Spleen (tissue), 11 donors: ENCODE data around the gene FSTL4. TPM values are rescaled to one million over a fixed set of nuclear protein-coding genes. Genes with fewer than 3 reads are reported as not detected.

Experiments
- DNase-seq: peaks from one replicate; pipeline ENCODE4 v3.0.0-alpha.2; 2020
- H3K27ac ChIP-seq, 8 donors: fragments of 200-600 bp; sonication (generic) in 7 of 8; 1 replicate in 4 of 8; 2 replicates in 4 of 8; pipeline versions ENCODE4 v1.5.0 to v1.8.0; 2016 to 2021; ENCODE audit warnings: inconsistent platforms in 4 of 8, mild to moderate bottlenecking in 4 of 8, moderate library complexity in 1 of 8
- H3K27me3 ChIP-seq, 7 donors: fragments of 200-600 bp; sonication (generic) in 6 of 7; replicated peaks in 1 of 7; 1 replicate in 4 of 7; 2 replicates in 3 of 7; pipeline versions ENCODE4 v1.5.0 to v1.8.0; 2016 to 2021; ENCODE audit warnings: inconsistent platforms in 3 of 7, mild to moderate bottlenecking in 1 of 7
- H3K36me3 ChIP-seq, 6 donors: fragments of 200-600 bp; sonication (generic) in 5 of 6; 1 replicate in 4 of 6; 2 replicates in 2 of 6; pipeline versions ENCODE4 v1.5.0 to v1.8.0; 2016 to 2021; ENCODE audit warnings: inconsistent platforms in 2 of 6
- H3K4me1 ChIP-seq, 6 donors: fragments of 200-600 bp; sonication (generic) in 5 of 6; 1 replicate in 3 of 6; 2 replicates in 3 of 6; pipeline versions ENCODE4 v1.5.0 to v1.8.0; 2016 to 2021; ENCODE audit warnings: inconsistent platforms in 3 of 6
- H3K4me3 ChIP-seq, 8 donors: fragments of 200-600 bp; sonication (generic) in 7 of 8; 1 replicate in 4 of 8; 2 replicates in 4 of 8; pipeline versions ENCODE4 v1.5.0 to v1.8.0; 2016 to 2021; ENCODE audit warnings: inconsistent platforms in 4 of 8, mild to moderate bottlenecking in 4 of 8, moderate library complexity in 2 of 8
- H3K9me3 ChIP-seq, 8 donors: fragments of 200-600 bp; sonication (generic) in 7 of 8; 1 replicate in 4 of 8; 2 replicates in 4 of 8; pipeline versions ENCODE4 v1.5.0 to v1.8.0; 2016 to 2021; ENCODE audit warnings: inconsistent platforms in 4 of 8
- CTCF ChIP-seq, 11 experiments: fragments of 200-600 bp in 7 of 11; fragments of 450-650 bp in 4 of 11; sonication (generic) in 4 of 11; IDR thresholded peaks in 8 of 11; conservative IDR thresholded peaks in 3 of 11; 1 replicate in 7 of 11; 2 replicates in 4 of 11; pipeline versions ENCODE4 v1.4.0 to v1.8.0; 2016 to 2021; ENCODE audit warnings: antibody characterized with exemption in 11 of 11, inconsistent platforms in 4 of 11, mild to moderate bottlenecking in 1 of 11
- POLR2A ChIP-seq, 3 donors: fragments of 450-650 bp; IDR thresholded peaks; one replicate each; pipeline ENCODE4 v1.5.1; 2017; ENCODE audit warnings: antibody characterized with exemption in 3 of 3, mild to moderate bottlenecking in 1 of 3
- POLR2AphosphoS5 ChIP-seq, 3 donors: sonication (generic); formaldehyde crosslinking; IDR thresholded peaks; one replicate each; pipeline ENCODE4 v1.5.1; 2017; ENCODE audit warnings: antibody characterized with exemption in 3 of 3
- WGBS, 5 donors: extraction: QIAGEN DNeasy Blood & Tissue Kit in 3 of 5; methylation state at CpG; one replicate each; pipeline versions ENCODE4 v1.1.5 to v1.1.7; 2013 to 2018; 5-methylcytosine and 5-hydroxymethylcytosine counted together
- intact Hi-C: fragments of 100-400 bp; cut with DNase I; formaldehyde crosslinking; loops from one replicate; pipeline ENCODE4 v1.15.0; 2023; ENCODE audit warnings: low total_unique reads
- polyA plus RNA-seq, 3 donors: library from polyadenylated mRNA; stranded (reverse); fragments of 200-250 nt; gene quantifications; one replicate each; pipeline ENCODE4 v1.2.1, GENCODE V29; 2013
- total RNA-seq, 7 donors: library from RNA; depleted of rRNA in 3 of 7; stranded (reverse); fragments of >200 nt in 3 of 7; fragmentation: NEBNext Ultra II Directional in 4 of 7; extraction: Animal tissue kit (Norgen Biotek cat#: 25700) in 4 of 7; gene quantifications; one replicate each; pipeline versions ENCODE4 v1.1.0 to v1.2.1, GENCODE V29; 2016 to 2021
- donor health status: healthy with polysubstance abuse.
- donor health status: DM: no; HTN: no; CAD: no; lungs with moderate emphysema.
- donor health status: DM: no; HTN: no; CAD: no.
- donor health status: Bipolar disorder and iron deficiency.
- donor health status: healthy.
- donor health status: DM: no; HTN: no; CAD: no.
- donor health status: DM: yes; HTN: yes; CAD: no.

The FSTL4 gene
- total and polyA plus RNA-seq, 10 donors = under 0.01 to 1.0 (median 0.37) TPM; not detected in 4

DNA sequence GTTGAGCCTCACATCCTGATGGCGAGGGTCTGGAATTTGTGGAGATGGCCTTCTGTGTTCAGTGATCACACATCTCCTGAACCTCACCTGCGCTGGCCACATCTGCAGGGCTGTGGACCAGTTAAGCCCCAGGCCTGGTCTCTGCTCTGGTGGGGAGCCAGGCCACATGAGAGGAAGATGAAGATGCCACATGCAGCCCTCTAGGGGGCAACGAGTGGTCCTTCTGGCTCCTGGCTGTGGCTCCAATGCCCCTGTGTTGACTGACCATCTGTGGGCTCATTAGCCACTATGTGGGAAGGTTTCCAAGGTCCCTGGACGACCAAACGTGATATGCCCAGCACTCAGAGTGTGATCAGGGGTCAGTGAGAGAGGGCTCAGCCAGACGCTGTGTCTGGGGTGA is 357.5 kb downstream of the FSTL4 start:
- DNase-seq = no peak
- intact Hi-C loops = no loop called here
- Histone ChIP-seq H3K4me3 (no peak overlapping the region), H3K36me3 (no peaks in the 10 kb centered on the region), H3K4me1 (no peaks in the 10 kb centered on the region), H3K27ac (no peak overlapping the region), H3K9me3 (no peaks in the 10 kb centered on the region), H3K27me3 (no peaks in the 10 kb centered on the region)
- 74 to 93% (median 83%) methylated on average over 3 to 6 of the region's 6 CpGs for WGBS, 5 donors
- TF ChIP-seq POLR2AphosphoS5 (IDR thresholded peaks at IDR 0.05) (no peak), POLR2A (IDR thresholded peaks at IDR 0.05) (no peak), CTCF (IDR thresholded peaks at IDR 0.05 in 8 of 11, conservative IDR thresholded peaks at IDR 0.05 in 3 of 11) (no peak)

DNA sequence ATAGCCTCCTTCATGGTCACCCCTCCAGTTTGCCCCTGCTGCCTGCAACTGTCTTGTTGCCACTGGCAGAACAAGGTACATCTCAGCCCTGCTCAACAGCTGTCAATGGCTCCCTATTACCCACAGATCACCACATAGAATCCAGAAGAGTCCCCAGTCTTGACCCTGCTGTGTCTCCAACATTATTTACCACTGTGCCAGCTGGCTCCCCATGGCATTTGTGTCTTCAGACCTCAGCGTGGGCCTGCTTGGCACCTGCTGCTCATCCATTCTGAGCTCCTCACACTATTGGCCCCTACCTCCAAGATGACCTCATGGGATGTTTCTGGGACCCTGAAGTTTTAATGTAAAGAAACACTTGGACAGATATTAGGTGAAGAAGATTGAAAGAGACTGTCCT is 358.7 kb downstream of the FSTL4 start:
- Histone ChIP-seq H3K36me3 (no peaks in the 10 kb centered on the region), H3K27me3 (no peaks in the 10 kb centered on the region), H3K4me1 (no peaks in the 10 kb centered on the region), H3K9me3 (no peaks in the 10 kb centered on the region), H3K4me3 (no peak overlapping the region), H3K27ac (no peak overlapping the region)
- intact Hi-C loops = no loop called here
- WGBS, 5 donors = 64 to 96% (median 83%) methylated on average over 1 of the region's 1 CpG
- no peak for DNase-seq
- TF ChIP-seq CTCF (IDR thresholded peaks at IDR 0.05 in 8 of 11, conservative IDR thresholded peaks at IDR 0.05 in 3 of 11) (no peak), POLR2AphosphoS5 (IDR thresholded peaks at IDR 0.05) (no peak), POLR2A (IDR thresholded peaks at IDR 0.05) (no peak)

- TF ChIP-seq POLR2AphosphoS5 (IDR thresholded peaks at IDR 0.05) (no peak), CTCF (IDR thresholded peaks at IDR 0.05 in 8 of 11, conservative IDR thresholded peaks at IDR 0.05 in 3 of 11) (no peak), POLR2A (IDR thresholded peaks at IDR 0.05) (no peak)
- WGBS, 5 donors = 80 to 93% (median 87%) methylated on average over 6 of the region's 6 CpGs
- H3K27me3 ChIP-seq = no peaks in the 10 kb centered on the region
- no peaks in the 10 kb centered on the region for H3K4me1 ChIP-seq
- H3K9me3 ChIP-seq = no peaks in the 10 kb centered on the region
- no peak for DNase-seq
- no peak overlapping the region for H3K27ac ChIP-seq
- intact Hi-C loops = no loop called here
- H3K36me3 ChIP-seq = no peaks in the 10 kb centered on the region
- no peak overlapping the region for H3K4me3 ChIP-seq
Measured at GRCh38 chr5:133253070-133253469, 359.3 kb downstream of the FSTL4 start.

GRCh38 chr5:133252133-133252480 is 360.2 kb downstream of the FSTL4 start:
- H3K4me1 ChIP-seq = no peaks in the 10 kb centered on the region
- 51 to 75% (median 67%) methylated on average over 6 of the region's 6 CpGs for WGBS, 5 donors
- H3K4me3 ChIP-seq = no peak overlapping the region
- intact Hi-C loops = no loop called here
- no peaks in the 10 kb centered on the region for H3K9me3 ChIP-seq
- DNase-seq = no peak
- H3K36me3 ChIP-seq = no peaks in the 10 kb centered on the region
- H3K27me3 ChIP-seq = no peaks in the 10 kb centered on the region
- no peak overlapping the region for H3K27ac ChIP-seq
- TF ChIP-seq POLR2AphosphoS5 (IDR thresholded peaks at IDR 0.05) (no peak), POLR2A (IDR thresholded peaks at IDR 0.05) (no peak), CTCF (IDR thresholded peaks at IDR 0.05 in 8 of 11, conservative IDR thresholded peaks at IDR 0.05 in 3 of 11) (no peak)
